Naive thymus-derived CD4-positive, alpha-beta T cell (primary cell): ENCODE data around the gene SLC19A3. TPM values are rescaled to one million over a fixed set of nuclear protein-coding genes. Genes with fewer than 3 reads are reported as not detected.
"Not testable (repeated sequence)": the region's sequence is repeated elsewhere in the genome, so short reads cannot be mapped to it uniquely, and the experiment has no call there.

Source experiments
- ATAC-seq: fragments of 150-1000 bp; cut with Tn5 transposase; 2 replicates; pipeline ENCODE4 v1.10.0; 2021; ENCODE audit warnings: mild to moderate bottlenecking, moderate library complexity
- CTCF ChIA-PET: fragments of 350-600 bp; sonication (Branson Sonifier 250); formaldehyde crosslinking; loops from one replicate; lab custom pipeline; 2021; ENCODE audit warnings: antibody characterized with exemption; lab: Charles Lee
- POLR2A ChIA-PET: fragments of 350-600 bp; sonication (Branson Sonifier 250); formaldehyde crosslinking; loops from one replicate; lab custom pipeline; 2021; ENCODE audit warnings: antibody characterized with exemption, inconsistent platforms; lab: Charles Lee
- DNase-seq, 9 donors: peaks; one replicate each; pipeline versions ENCODE4 v3.0.0 to v3.0.0-alpha.2; 2020 to 2022; ENCODE audit warnings: mixed read lengths in 1 of 9
- H3K27ac ChIP-seq: one replicate; pipeline ENCODE4 v1.7.0; 2013; ENCODE audit warnings: mild to moderate bottlenecking, low read depth, low read length, moderate library complexity
- H3K27me3 ChIP-seq, 2 donors: one replicate each; pipeline ENCODE4 v1.7.0; 2013; ENCODE audit warnings: low read length in 2 of 2, mild to moderate bottlenecking in 2 of 2, moderate library complexity in 2 of 2; ENCODE audit not compliant: control insufficient read depth in 2 of 2, insufficient read depth in 2 of 2
- H3K36me3 ChIP-seq, 3 experiments: 1 replicate in 2 of 3; 2 replicates in 1 of 3; pipeline ENCODE4 v1.7.0; 2013; ENCODE audit warnings: low read length in 3 of 3, mild to moderate bottlenecking in 3 of 3, moderate library complexity in 1 of 3; ENCODE audit not compliant: insufficient read depth in 3 of 3, control insufficient read depth in 2 of 3
- H3K4me1 ChIP-seq, 2 donors: one replicate each; pipeline ENCODE4 v1.7.0; 2013; ENCODE audit warnings: low read length in 2 of 2, mild to moderate bottlenecking in 2 of 2, moderate library complexity in 1 of 2; ENCODE audit not compliant: control insufficient read depth in 2 of 2, insufficient read depth in 2 of 2
- H3K4me3 ChIP-seq: 2 replicates; pipeline ENCODE4 v1.7.0; 2013; ENCODE audit warnings: mild to moderate bottlenecking, low read length
- H3K9me3 ChIP-seq, 3 experiments: 1 replicate in 2 of 3; 2 replicates in 1 of 3; pipeline ENCODE4 v1.7.0; 2013; ENCODE audit warnings: low read length in 3 of 3; ENCODE audit not compliant: control insufficient read depth in 2 of 3
- H3K27ac Mint-ChIP-seq, 9 donors: one replicate each; pipeline ENCODE4 v1.8.0; 2020 to 2022; ENCODE audit warnings: mixed read lengths in 9 of 9, mild to moderate bottlenecking in 8 of 9, moderate library complexity in 5 of 9, inconsistent platforms in 2 of 9
- H3K27me3 Mint-ChIP-seq, 5 donors: one replicate each; pipeline ENCODE4 v1.8.0; 2021 to 2022; ENCODE audit warnings: mixed read lengths in 5 of 5, mild to moderate bottlenecking in 1 of 5
- H3K36me3 Mint-ChIP-seq, 5 donors: one replicate each; pipeline ENCODE4 v1.8.0; 2020 to 2022; ENCODE audit warnings: mixed read lengths in 5 of 5, mild to moderate bottlenecking in 3 of 5, inconsistent platforms in 1 of 5
- H3K4me1 Mint-ChIP-seq, 7 donors: one replicate each; pipeline ENCODE4 v1.8.0; 2020 to 2022; ENCODE audit warnings: mixed read lengths in 7 of 7, mild to moderate bottlenecking in 3 of 7, inconsistent platforms in 1 of 7
- H3K4me3 Mint-ChIP-seq, 10 donors: one replicate each; pipeline ENCODE4 v1.8.0; 2020 to 2022; ENCODE audit warnings: mild to moderate bottlenecking in 10 of 10, mixed read lengths in 10 of 10, moderate library complexity in 6 of 10, inconsistent platforms in 2 of 10
- H3K9me3 Mint-ChIP-seq, 11 donors: one replicate each; pipeline ENCODE4 v1.8.0; 2020 to 2022; ENCODE audit warnings: mixed read lengths in 11 of 11, mild to moderate bottlenecking in 4 of 11, inconsistent platforms in 1 of 11, moderate library complexity in 1 of 11
- intact Hi-C, 2 donors: fragments of 100-400 bp; cut with micrococcal nuclease; formaldehyde crosslinking; loops; one replicate each; pipeline ENCODE4 v1.15.1; 2023
- polyA plus RNA-seq, 2 donors: library from polyadenylated mRNA; unstranded; fragments of 300-500 nt; fragmentation: Illumina TruSeq; gene quantifications; one replicate each; pipeline ENCODE4 v1.2.3, GENCODE V29; 2021
- total RNA-seq, 6 experiments: library from RNA in 5 of 6; stranded (reverse) in 5 of 6; gene quantifications; 1 replicate in 5 of 6; 2 replicates in 1 of 6; pipeline ENCODE4 v1.2.3 and lab custom pipeline; 2021 to 2026

The SLC19A3 gene
- total and polyA plus RNA-seq, 7 experiments from 2014 or later = not detected

DNA sequence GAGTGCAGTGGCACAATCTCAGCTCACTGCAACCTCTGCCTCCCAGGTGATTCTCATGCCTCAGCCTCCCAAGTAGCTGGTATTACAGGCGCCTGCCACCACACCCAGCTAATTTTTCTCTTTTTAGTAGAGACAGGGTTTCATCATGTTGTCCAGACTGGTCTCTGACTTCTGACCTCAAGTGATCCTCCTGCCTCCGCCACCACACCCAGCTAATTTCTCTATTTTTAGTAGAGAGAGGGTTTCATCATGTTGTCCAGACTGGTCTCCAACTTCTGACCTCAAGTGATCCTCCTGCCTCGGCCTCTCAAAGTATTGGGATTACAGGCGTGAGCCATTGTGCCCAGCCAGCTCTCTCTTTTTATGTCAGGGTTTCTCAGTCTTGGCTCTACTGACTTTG lies 38.4 kb upstream of the SLC19A3 start:
- DNase-seq, ATAC-seq, H3K9me3 Mint-ChIP-seq, H3K4me1 Mint-ChIP-seq, H3K27me3 ChIP-seq, intact Hi-C loops, H3K4me1 ChIP-seq, H3K4me3 Mint-ChIP-seq, H3K4me3 ChIP-seq, H3K27ac ChIP-seq, H3K36me3 ChIP-seq, H3K9me3 ChIP-seq, POLR2A ChIA-PET, H3K36me3 Mint-ChIP-seq, H3K27ac Mint-ChIP-seq: not testable (repeated sequence)
- CTCF ChIA-PET = interaction anchor here (0.7 kb wide), 1 partner anchor 87 kb away, joined by 4 read pairs; no protein-coding TSS in a partner anchor
- peaks cover 0 to 13% (median 0%) of the 10 kb centered on the region in 5 donors for H3K27me3 Mint-ChIP-seq

DNA sequence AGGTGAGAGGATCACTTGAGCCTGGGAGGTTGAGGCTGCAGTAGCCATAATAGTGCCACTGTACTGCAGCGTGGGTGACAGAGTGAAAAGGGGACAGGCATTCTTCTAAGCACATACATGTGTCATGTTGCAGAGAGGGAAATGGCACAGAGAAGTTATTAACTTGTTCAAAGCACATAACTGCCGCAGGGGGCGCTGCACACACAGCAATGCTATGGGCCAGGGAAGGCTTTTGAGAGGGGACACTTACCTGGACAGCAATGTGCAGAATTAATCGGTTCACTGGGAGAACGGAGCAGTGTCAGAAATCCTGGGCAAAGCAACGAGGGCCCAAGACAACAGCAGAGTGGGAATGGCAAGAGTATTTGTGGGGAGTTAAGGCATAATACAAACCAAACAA lies 30.3 kb upstream of the SLC19A3 start:
- no peaks in the 10 kb centered on the region for H3K4me1 ChIP-seq
- intact Hi-C loops = no loop called here
- DNase-seq (no peak), ATAC-seq (no peak)
- no peak overlapping the region for H3K4me3 Mint-ChIP-seq
- no peaks in the 10 kb centered on the region for H3K36me3 ChIP-seq
- ChIA-PET CTCF (no interaction called here), POLR2A (no interaction called here)
- H3K9me3 Mint-ChIP-seq = peaks cover 0 to 3% (median 0%) of the 10 kb centered on the region in 11 donors
- H3K9me3 ChIP-seq = no peaks in the 10 kb centered on the region
- no peaks in the 10 kb centered on the region for H3K4me1 Mint-ChIP-seq
- no peaks in the 10 kb centered on the region for H3K27me3 ChIP-seq
- H3K27ac ChIP-seq = no peak overlapping the region
- no peak overlapping the region for H3K27ac Mint-ChIP-seq
- no peaks in the 10 kb centered on the region for H3K36me3 Mint-ChIP-seq
- H3K27me3 Mint-ChIP-seq = peaks cover 0 to 17% (median 5%) of the 10 kb centered on the region in 5 donors
- no peak overlapping the region for H3K4me3 ChIP-seq

DNA sequence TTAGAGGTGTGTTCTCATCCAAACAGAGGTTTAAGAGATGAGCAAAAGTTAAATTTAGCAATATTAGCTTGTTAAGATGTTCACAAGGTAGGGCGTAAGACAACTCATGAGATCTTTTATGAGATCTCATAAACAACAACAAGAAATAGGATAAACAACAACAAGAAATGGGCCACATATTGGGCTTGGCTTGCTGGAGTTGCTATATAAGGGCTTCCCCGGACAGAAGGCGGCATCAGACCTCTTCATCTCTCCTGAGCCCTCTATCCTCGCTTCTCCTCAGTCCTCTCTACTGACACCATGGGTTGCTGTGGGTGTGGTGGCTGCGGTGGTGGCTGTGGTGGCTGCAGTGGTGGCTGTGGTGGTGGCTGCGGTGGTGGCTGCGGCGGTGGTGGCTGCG lies 27.8 kb upstream of the SLC19A3 start, which contains the start of gene SCYGR8:
TSS of gene SCYGR8 (plus strand) at position 301 of the 400 bp plus-strand sequence. CDS start at position 301, 0 bp downstream.
- Mint-ChIP-seq H3K27me3 (peaks cover 0 to 20% (median 5%) of the 10 kb centered on the region in 5 donors), H3K27ac (no peak within 1 kb of the TSS), H3K36me3 (no peaks in the 10 kb centered on the region), H3K9me3 (peaks cover 0 to 3% (median 0%) of the 10 kb centered on the region in 11 donors), H3K4me3 (no peak within 1 kb of the TSS), H3K4me1 (no peaks in the 10 kb centered on the region)
- intact Hi-C loops = no loop called here
- H3K27me3 ChIP-seq = no peaks in the 10 kb centered on the region
- no peak within 1 kb of the TSS for H3K4me3 ChIP-seq
- ATAC-seq = no peak
- no peaks in the 10 kb centered on the region for H3K9me3 ChIP-seq
- POLR2A ChIA-PET = no interaction called here
- no peaks in the 10 kb centered on the region for H3K36me3 ChIP-seq
- CTCF ChIA-PET = no interaction called here
- no peak for DNase-seq
- no peaks in the 10 kb centered on the region for H3K4me1 ChIP-seq
- H3K27ac ChIP-seq = no peak within 1 kb of the TSS

DNA sequence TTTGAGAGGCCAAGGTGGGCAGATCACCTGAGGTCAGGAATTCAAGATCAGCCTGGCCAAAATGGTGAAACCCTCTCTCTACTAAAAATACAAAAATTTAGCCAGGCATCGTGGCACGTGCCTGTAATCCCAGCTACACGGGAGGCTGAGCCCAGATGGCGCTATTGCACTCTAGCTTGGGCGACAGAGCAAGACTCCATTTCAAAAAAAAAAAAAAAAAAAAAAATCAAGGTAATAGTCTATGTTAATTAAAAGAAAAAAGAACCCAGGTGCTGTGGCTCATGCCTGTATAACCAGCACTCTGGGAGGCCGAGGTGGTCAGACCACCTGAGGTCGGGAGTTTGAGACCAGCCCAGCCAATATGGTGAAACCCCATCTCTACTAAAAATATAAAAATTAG lies 22.9 kb upstream of the SLC19A3 start:
- H3K27ac ChIP-seq, H3K27ac Mint-ChIP-seq, POLR2A ChIA-PET, H3K9me3 Mint-ChIP-seq, CTCF ChIA-PET, ATAC-seq, H3K27me3 ChIP-seq, H3K4me1 Mint-ChIP-seq, DNase-seq, H3K9me3 ChIP-seq, H3K36me3 ChIP-seq, intact Hi-C loops, H3K4me1 ChIP-seq, H3K36me3 Mint-ChIP-seq, H3K4me3 Mint-ChIP-seq, H3K4me3 ChIP-seq: not testable (repeated sequence)
- H3K27me3 Mint-ChIP-seq = peaks cover 0 to 38% (median 2%) of the 10 kb centered on the region in 5 donors

DNA sequence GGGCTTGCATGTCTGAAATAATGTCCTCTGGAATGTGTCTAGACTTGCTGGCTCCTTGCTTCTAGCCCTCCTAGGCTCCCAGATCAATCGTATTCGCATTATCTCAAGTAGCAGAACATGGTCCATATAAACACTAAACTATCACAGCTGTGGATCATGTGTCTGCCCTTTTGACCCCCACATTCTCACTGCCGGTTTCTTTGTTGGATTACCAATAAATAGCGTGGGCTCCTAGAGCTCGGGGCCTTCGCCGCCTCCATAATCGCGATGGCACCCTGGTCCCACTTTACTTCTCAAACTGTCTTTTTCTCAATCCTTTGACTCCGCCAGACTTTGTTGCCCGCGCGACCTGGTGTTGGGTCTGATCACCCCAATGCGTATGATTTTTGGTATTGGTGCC lies 21.5 kb upstream of the SLC19A3 start:
- Mint-ChIP-seq H3K4me1 (no peaks in the 10 kb centered on the region), H3K4me3 (no peak overlapping the region), H3K36me3 (no peaks in the 10 kb centered on the region), H3K9me3 (peaks cover 0 to 4% (median 0%) of the 10 kb centered on the region in 11 donors), H3K27ac (no peak overlapping the region), H3K27me3 (peaks cover 0 to 34% (median 2%) of the 10 kb centered on the region in 5 donors)
- Histone ChIP-seq H3K9me3 (no peaks in the 10 kb centered on the region), H3K36me3 (no peaks in the 10 kb centered on the region), H3K27me3 (no peaks in the 10 kb centered on the region), H3K4me1 (no peaks in the 10 kb centered on the region), H3K27ac (no peak overlapping the region), H3K4me3 (no peak overlapping the region)
- CTCF ChIA-PET = no interaction called here
- DNase-seq = no peak
- intact Hi-C loops = no loop called here
- ATAC-seq = no peak
- POLR2A ChIA-PET = no interaction called here

DNA sequence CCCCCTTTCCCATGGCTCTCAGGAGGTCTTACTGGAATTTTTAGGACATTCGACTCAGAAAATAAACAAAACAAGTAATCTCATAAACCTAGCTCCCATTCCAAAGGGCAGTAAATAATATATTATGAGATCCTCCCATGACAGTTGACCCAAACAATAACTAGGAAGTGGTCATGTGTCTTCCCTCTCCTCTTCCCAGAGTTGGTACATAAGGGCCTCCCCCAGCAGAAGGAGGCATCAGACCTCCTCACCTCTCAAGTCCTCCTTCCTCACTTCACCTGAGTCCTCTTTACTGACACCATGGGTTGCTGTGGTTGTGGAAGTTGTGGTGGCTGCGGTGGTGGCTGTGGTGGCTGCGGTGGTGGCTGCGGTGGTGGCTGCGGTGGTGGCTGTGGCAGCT lies 10.2 kb upstream of the SLC19A3 start, which contains the start of gene SCYGR7:
TSS of gene SCYGR7 (plus strand) at position 301 of the 400 bp plus-strand sequence. CDS start at position 301, 0 bp downstream.
- CTCF ChIA-PET = no interaction called here

DNA sequence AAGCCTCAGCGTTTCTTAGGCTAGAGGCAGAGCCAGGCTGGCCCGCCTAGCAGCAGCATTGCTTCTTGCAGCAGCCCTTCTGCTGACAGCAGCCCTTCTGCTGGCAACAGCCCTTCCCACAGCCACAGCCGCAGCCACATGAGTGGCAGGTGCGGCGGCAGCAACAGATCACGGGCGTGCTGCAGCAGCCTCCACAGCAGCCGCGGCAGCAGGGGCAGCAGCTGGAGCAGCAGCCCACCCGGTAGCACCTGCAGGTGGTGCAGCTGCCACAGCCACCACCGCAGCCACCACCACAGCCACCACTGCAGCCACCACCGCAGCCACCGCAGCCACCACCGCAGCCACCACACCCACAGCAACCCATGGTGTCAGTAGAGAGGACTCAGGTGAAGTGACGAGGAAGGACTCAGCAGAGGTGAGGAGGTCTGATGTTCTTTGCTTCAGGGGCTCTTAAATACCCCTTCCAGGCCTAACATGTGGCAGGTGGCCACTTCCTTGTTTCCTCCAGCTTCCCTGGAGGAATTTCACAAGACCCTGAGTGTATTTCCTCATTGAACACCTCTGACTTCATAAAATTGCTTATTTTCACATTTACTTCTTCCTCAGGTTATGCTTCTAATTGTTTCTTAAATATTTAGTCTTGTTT lies 6.7 kb upstream of the SLC19A3 start, which contains the start of gene SCYGR6:
TSS of gene SCYGR6 (minus strand) at position 364 of the 646 bp plus-strand sequence. CDS start at position 364, 0 bp downstream.
- no peaks in the 10 kb centered on the region for H3K36me3 ChIP-seq
- peaks cover 0 to 40% (median 29%) of the 10 kb centered on the region in 5 donors for H3K27me3 Mint-ChIP-seq
- ChIA-PET CTCF (no interaction called here), POLR2A (no interaction called here)
- no peak within 1 kb of the TSS for H3K27ac ChIP-seq
- H3K4me3 ChIP-seq = no peak within 1 kb of the TSS
- peaks cover 0 to 2% (median 0%) of the 10 kb centered on the region in 11 donors for H3K9me3 Mint-ChIP-seq
- no peak for ATAC-seq
- H3K4me1 ChIP-seq = no peaks in the 10 kb centered on the region
- no peaks in the 10 kb centered on the region for H3K9me3 ChIP-seq
- no peak within 1 kb of the TSS for H3K4me3 Mint-ChIP-seq
- H3K27ac Mint-ChIP-seq = peak within 1 kb of the TSS in 1 of 9 donors; percentile 74
- intact Hi-C loops = no loop called here
- H3K36me3 Mint-ChIP-seq = no peaks in the 10 kb centered on the region
- peaks cover 0 to 2% (median 0%) of the 10 kb centered on the region in 7 donors for H3K4me1 Mint-ChIP-seq
- DNase-seq = no peak
- H3K27me3 ChIP-seq = no peaks in the 10 kb centered on the region

More for the DNA sequence above, 10.2 kb upstream of the SLC19A3 start, which contains the start of gene SCYGR7:
- no peak within 1 kb of the TSS for H3K4me3 ChIP-seq
- H3K36me3 ChIP-seq = no peaks in the 10 kb centered on the region
- H3K9me3 ChIP-seq = no peaks in the 10 kb centered on the region
- peaks cover 0 to 2% (median 0%) of the 10 kb centered on the region in 7 donors for H3K4me1 Mint-ChIP-seq
- no peak within 1 kb of the TSS for H3K4me3 Mint-ChIP-seq
- no peak within 1 kb of the TSS for H3K27ac ChIP-seq
- no peaks in the 10 kb centered on the region for H3K4me1 ChIP-seq
- no peak within 1 kb of the TSS for H3K27ac Mint-ChIP-seq
- no peaks in the 10 kb centered on the region for H3K27me3 ChIP-seq
- H3K36me3 Mint-ChIP-seq = no peaks in the 10 kb centered on the region
- ATAC-seq (no peak), DNase-seq (no peak)
- peaks cover 1 to 31% (median 19%) of the 10 kb centered on the region in 5 donors for H3K27me3 Mint-ChIP-seq
- intact Hi-C loops = no loop called here
- H3K9me3 Mint-ChIP-seq = peaks cover 0 to 3% (median 0%) of the 10 kb centered on the region in 11 donors
- POLR2A ChIA-PET = no interaction called here
